NCI-H1417 (cell line): Measurements from ENCODE around the gene STK11.

ENCODE experiments used
- DNase-seq, 3 experiments: peaks; one replicate each; lab custom pipeline; 2025; lab: John Stamatoyannopoulos, UW

The STK11 gene

GRCh38 chr19:1262623-1263123 lies 57.1 kb downstream of the STK11 start:
- DNase-seq: no peak

- no peak for DNase-seq
Measured at GRCh38 chr19:1263188-1263587, 57.6 kb downstream of the STK11 start.

- DNase-seq: no peak
Measured at GRCh38 chr19:1264801-1265614, 59.4 kb downstream of the STK11 start.

GRCh38 chr19:1265615-1266128 lies 60.1 kb downstream of the STK11 start:
- no peak for DNase-seq

GRCh38 chr19:1266129-1266915 lies 60.7 kb downstream of the STK11 start:
- peak; percentile 90 to 97 (median 96) for DNase-seq

GRCh38 chr19:1266916-1267476 lies 61.4 kb downstream of the STK11 start:
- peak; percentile 73 to 94 (median 87) for DNase-seq

- peak in 2 of 3 experiments; percentile 72 to 75 for DNase-seq
Measured at GRCh38 chr19:1267477-1268225, 62.1 kb downstream of the STK11 start.

- no peak for DNase-seq
Measured at GRCh38 chr19:1268226-1269064, 62.9 kb downstream of the STK11 start.

GRCh38 chr19:1269065-1269477 lies 63.5 kb downstream of the STK11 start, which contains the start of gene CIRBP:
CIRBP (plus strand) TSS chr19:1269332; CDS start chr19:1270934, 1,602 bp downstream.
- DNase-seq: peak; percentile 98 to 100 (median 99)

- DNase-seq: peak; percentile 90 to 94 (median 93)
Measured at GRCh38 chr19:1269478-1270212, 64.1 kb downstream of the STK11 start.

- DNase-seq: no peak
Measured at GRCh38 chr19:1270213-1270853, 64.8 kb downstream of the STK11 start.

- DNase-seq: no peak
Measured at GRCh38 chr19:1270854-1271527, 65.4 kb downstream of the STK11 start.

GRCh38 chr19:1271528-1272422 lies 66.2 kb downstream of the STK11 start:
- no peak for DNase-seq

- DNase-seq: no peak
Measured at GRCh38 chr19:1272423-1273262, 67.1 kb downstream of the STK11 start.

GRCh38 chr19:1273263-1274041 lies 67.9 kb downstream of the STK11 start:
- no peak for DNase-seq
